Measurements from ENCODE around the gene HIPK2.

Gene HIPK2

DNA sequence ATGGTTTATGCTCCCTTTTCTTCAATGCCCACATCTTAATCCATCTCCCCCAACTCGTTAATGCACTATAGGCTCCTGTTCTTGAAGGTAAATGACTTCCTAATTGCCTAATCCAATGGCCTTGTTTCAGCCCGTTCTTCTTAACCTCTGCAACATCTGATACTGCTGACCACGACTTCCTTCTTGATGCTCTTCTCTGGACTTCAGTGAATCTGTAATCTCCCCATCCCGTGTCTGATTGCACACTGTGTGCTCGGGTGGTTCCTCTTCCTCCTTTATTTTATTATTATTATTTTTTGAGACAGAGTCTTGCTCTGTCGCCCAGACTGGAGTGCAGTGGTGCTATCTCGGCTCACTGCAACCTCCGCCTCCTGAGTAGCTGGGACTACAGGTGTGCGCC is 58.9 kb downstream of the HIPK2 start:
- Histone ChIP-seq H3K4me1 (ENCODE audit: control insufficient read depth, low read depth, low read length) (peaks cover 5% of the 10 kb centered on the region), H2BK15ac (replicated peaks; ENCODE audit: low read depth) (no peak overlapping the region), H3K36me3 (ENCODE audit: control insufficient read depth, insufficient read depth, low read length) (no peaks in the 10 kb centered on the region), H3K18ac (ENCODE audit: low read length) (no peak overlapping the region), H3K23ac (ENCODE audit: low read length) (no peak overlapping the region), H2BK5ac (ENCODE audit: low read length) (no peak overlapping the region), H3K79me2 (ENCODE audit: control insufficient read depth, insufficient read depth, low read length) (no peaks in the 10 kb centered on the region), H4K5ac (ENCODE audit: low read length) (no peak overlapping the region), H3K4me3 (ENCODE audit: low read length) (no peak overlapping the region), H4K8ac (ENCODE audit: low read depth, low read length) (no peak overlapping the region), H2BK120ac (ENCODE audit: low read depth, low read length) (no peak overlapping the region), H3K56ac (ENCODE audit: low read length) (no peak overlapping the region), H3K27ac (ENCODE audit: low read depth, low read length) (no peak overlapping the region), H3K9ac (ENCODE audit: low read length) (no peak overlapping the region), H2AK5ac (ENCODE audit: low read length) (no peak overlapping the region), H3K79me1 (ENCODE audit: low read length) (no peaks in the 10 kb centered on the region), H3K4ac (ENCODE audit: low read depth, low read length) (no peak overlapping the region), H3K27me3 (ENCODE audit: insufficient read depth, low read length, poor library complexity) (no peaks in the 10 kb centered on the region), H3K4me2 (ENCODE audit: low read length) (no peak overlapping the region)
- DNase-seq: no peak
- WGBS (ENCODE audit: extremely low coverage, insufficient coverage, low lambda C conversion rate): no CpG with 5 or more reads among the region's 9 CpGs

DNA sequence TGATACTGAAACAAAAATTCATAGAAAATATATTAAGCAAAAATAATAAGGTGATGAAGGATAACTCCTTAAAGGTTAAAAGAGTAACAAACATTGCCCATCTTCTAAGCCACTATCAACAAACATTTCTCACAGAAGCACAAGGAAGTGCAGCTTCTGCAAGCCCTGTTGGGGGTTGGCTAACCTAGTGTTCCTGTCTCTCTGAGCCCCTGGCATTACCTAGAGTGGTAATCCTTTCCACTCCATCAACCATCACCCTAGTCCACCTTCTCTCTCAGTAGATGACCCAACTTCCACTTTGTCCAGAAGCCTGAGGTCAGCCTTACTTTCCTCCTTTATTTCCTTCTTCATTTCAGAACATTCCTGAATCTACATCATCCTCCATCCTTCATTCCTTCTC is 59.7 kb downstream of the HIPK2 start:
- no peak overlapping the region for H4K5ac ChIP-seq (ENCODE audit: low read length)
- peaks cover 5% of the 10 kb centered on the region for H3K4me1 ChIP-seq (ENCODE audit: control insufficient read depth, low read depth, low read length)
- H3K79me1 ChIP-seq (ENCODE audit: low read length): no peaks in the 10 kb centered on the region
- H3K79me2 ChIP-seq (ENCODE audit: control insufficient read depth, insufficient read depth, low read length): no peaks in the 10 kb centered on the region
- no peak overlapping the region for H2BK120ac ChIP-seq (ENCODE audit: low read depth, low read length)
- no peak overlapping the region for H3K4ac ChIP-seq (ENCODE audit: low read depth, low read length)
- no peak overlapping the region for H3K9ac ChIP-seq (ENCODE audit: low read length)
- H3K27me3 ChIP-seq (ENCODE audit: insufficient read depth, low read length, poor library complexity): no peaks in the 10 kb centered on the region
- no peak overlapping the region for H3K23ac ChIP-seq (ENCODE audit: low read length)
- no peak overlapping the region for H2AK5ac ChIP-seq (ENCODE audit: low read length)
- H4K8ac ChIP-seq (ENCODE audit: low read depth, low read length): no peak overlapping the region
- no peak overlapping the region for H3K4me3 ChIP-seq (ENCODE audit: low read length)
- H3K56ac ChIP-seq (ENCODE audit: low read length): no peak overlapping the region
- H2BK5ac ChIP-seq (ENCODE audit: low read length): no peak overlapping the region
- no peak overlapping the region for H3K18ac ChIP-seq (ENCODE audit: low read length)
- H3K27ac ChIP-seq (ENCODE audit: low read depth, low read length): no peak overlapping the region
- no peaks in the 10 kb centered on the region for H3K36me3 ChIP-seq (ENCODE audit: control insufficient read depth, insufficient read depth, low read length)
- DNase-seq: no peak
- no peak overlapping the region for H3K4me2 ChIP-seq (ENCODE audit: low read length)
- no peak overlapping the region for H2BK15ac ChIP-seq (replicated peaks; ENCODE audit: low read depth)

DNA sequence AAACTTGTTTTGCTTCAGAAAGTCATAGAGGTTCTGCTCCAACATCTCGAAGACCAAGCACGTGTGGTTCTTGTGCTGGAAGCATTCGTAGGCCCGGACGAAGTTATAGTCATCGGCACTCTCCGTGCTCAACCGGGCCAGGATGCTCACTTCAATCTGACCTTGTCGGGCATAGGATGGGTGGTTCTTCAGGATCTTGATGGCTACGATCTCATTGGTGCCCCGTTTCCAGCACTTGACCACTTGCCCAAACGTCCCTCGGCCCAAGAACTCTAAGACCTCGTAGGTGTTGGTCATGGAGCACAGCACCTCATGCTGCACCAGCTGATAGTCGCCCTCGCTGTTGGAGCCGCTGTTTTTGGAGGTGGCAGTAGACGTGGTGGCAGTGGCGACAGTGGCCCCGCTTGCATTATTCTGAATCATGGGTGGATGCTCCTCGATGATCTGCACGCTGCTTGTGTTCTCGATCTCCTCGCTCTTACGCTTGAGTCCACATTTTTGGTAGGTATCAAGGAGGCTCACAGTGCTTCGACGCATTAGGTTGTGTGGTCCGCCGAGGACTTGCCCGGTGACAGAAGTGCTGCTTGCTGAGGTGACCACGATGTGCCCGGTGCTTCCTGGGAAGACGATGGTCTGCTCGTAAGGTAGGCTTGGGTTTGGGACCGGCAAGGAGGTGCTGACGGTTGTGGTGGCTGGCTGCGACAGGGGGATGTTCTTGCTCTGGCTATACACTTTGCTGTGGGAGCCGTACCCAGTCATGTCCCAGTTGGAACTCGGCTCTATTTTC is 61.4 kb downstream of the HIPK2 start:
- Histone ChIP-seq H3K9ac (ENCODE audit: low read length) (no peak overlapping the region), H3K23ac (ENCODE audit: low read length) (no peak overlapping the region), H2AK5ac (ENCODE audit: low read length) (no peak overlapping the region), H3K27me3 (ENCODE audit: insufficient read depth, low read length, poor library complexity) (no peaks in the 10 kb centered on the region), H4K8ac (ENCODE audit: low read depth, low read length) (no peak overlapping the region), H3K4me1 (ENCODE audit: control insufficient read depth, low read depth, low read length) (peaks cover 8% of the 10 kb centered on the region), H3K18ac (ENCODE audit: low read length) (no peak overlapping the region), H2BK15ac (replicated peaks; ENCODE audit: low read depth) (no peak overlapping the region), H2BK120ac (ENCODE audit: low read depth, low read length) (no peak overlapping the region), H3K79me2 (ENCODE audit: control insufficient read depth, insufficient read depth, low read length) (no peaks in the 10 kb centered on the region), H3K4me2 (ENCODE audit: low read length) (no peak overlapping the region), H4K5ac (ENCODE audit: low read length) (no peak overlapping the region), H3K79me1 (ENCODE audit: low read length) (no peaks in the 10 kb centered on the region), H3K36me3 (ENCODE audit: control insufficient read depth, insufficient read depth, low read length) (no peaks in the 10 kb centered on the region), H3K4ac (ENCODE audit: low read depth, low read length) (no peak overlapping the region), H2BK5ac (ENCODE audit: low read length) (no peak overlapping the region), H3K56ac (ENCODE audit: low read length) (no peak overlapping the region), H3K27ac (ENCODE audit: low read depth, low read length) (no peak overlapping the region), H3K4me3 (ENCODE audit: low read length) (no peak overlapping the region)
- no peak for DNase-seq
- no CpG with 5 or more reads among the region's 39 CpGs for WGBS (ENCODE audit: extremely low coverage, insufficient coverage, low lambda C conversion rate)

DNA sequence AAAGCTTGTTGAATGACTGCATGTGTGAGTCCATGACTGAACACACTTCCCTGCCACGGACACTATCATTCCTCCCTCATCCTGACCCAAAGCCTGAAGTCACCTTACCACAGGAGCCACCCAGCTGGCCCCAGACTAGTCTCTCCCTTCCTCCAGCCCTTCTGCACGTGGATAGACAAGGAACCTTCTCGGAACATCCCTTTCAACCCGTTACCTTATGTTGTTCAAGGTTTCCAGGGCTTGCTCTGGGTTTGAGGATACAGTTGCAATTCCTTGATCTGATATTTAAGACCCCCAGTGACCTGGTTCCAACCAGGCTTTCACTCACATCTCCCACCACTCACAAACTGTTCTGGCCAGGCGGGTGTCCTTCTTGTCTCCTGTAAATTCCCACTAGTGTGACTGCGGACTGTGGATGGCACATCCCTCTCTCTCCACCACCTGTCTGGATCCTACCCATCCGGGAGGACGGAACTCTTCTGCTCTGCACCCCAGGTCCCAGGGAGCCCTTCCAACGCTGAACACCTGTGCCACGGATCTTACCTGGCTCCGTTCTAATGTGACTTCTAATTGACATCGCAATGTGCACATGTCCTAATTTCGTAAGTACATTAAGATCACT is 62.5 kb downstream of the HIPK2 start:
- H3K4me1 ChIP-seq (ENCODE audit: control insufficient read depth, low read depth, low read length): peaks cover 8% of the 10 kb centered on the region
- no peaks in the 10 kb centered on the region for H3K27me3 ChIP-seq (ENCODE audit: insufficient read depth, low read length, poor library complexity)
- no peak overlapping the region for H4K5ac ChIP-seq (ENCODE audit: low read length)
- DNase-seq: no peak
- H3K18ac ChIP-seq (ENCODE audit: low read length): no peak overlapping the region
- no peak overlapping the region for H3K4me2 ChIP-seq (ENCODE audit: low read length)
- H2BK5ac ChIP-seq (ENCODE audit: low read length): no peak overlapping the region
- H3K56ac ChIP-seq (ENCODE audit: low read length): no peak overlapping the region
- no peak overlapping the region for H3K23ac ChIP-seq (ENCODE audit: low read length)
- H3K36me3 ChIP-seq (ENCODE audit: control insufficient read depth, insufficient read depth, low read length): no peaks in the 10 kb centered on the region
- no peak overlapping the region for H3K9ac ChIP-seq (ENCODE audit: low read length)
- no peaks in the 10 kb centered on the region for H3K79me2 ChIP-seq (ENCODE audit: control insufficient read depth, insufficient read depth, low read length)
- H3K79me1 ChIP-seq (ENCODE audit: low read length): no peaks in the 10 kb centered on the region
- H2BK15ac ChIP-seq (replicated peaks; ENCODE audit: low read depth): no peak overlapping the region
- no peak overlapping the region for H3K4ac ChIP-seq (ENCODE audit: low read depth, low read length)
- H3K27ac ChIP-seq (ENCODE audit: low read depth, low read length): no peak overlapping the region
- no peak overlapping the region for H4K8ac ChIP-seq (ENCODE audit: low read depth, low read length)
- whole genome bisulfite sequencing (ENCODE audit: extremely low coverage, insufficient coverage, low lambda C conversion rate): no CpG with 5 or more reads among the region's 13 CpGs
- no peak overlapping the region for H3K4me3 ChIP-seq (ENCODE audit: low read length)
- H2BK120ac ChIP-seq (ENCODE audit: low read depth, low read length): no peak overlapping the region
- H2AK5ac ChIP-seq (ENCODE audit: low read length): no peak overlapping the region

DNA sequence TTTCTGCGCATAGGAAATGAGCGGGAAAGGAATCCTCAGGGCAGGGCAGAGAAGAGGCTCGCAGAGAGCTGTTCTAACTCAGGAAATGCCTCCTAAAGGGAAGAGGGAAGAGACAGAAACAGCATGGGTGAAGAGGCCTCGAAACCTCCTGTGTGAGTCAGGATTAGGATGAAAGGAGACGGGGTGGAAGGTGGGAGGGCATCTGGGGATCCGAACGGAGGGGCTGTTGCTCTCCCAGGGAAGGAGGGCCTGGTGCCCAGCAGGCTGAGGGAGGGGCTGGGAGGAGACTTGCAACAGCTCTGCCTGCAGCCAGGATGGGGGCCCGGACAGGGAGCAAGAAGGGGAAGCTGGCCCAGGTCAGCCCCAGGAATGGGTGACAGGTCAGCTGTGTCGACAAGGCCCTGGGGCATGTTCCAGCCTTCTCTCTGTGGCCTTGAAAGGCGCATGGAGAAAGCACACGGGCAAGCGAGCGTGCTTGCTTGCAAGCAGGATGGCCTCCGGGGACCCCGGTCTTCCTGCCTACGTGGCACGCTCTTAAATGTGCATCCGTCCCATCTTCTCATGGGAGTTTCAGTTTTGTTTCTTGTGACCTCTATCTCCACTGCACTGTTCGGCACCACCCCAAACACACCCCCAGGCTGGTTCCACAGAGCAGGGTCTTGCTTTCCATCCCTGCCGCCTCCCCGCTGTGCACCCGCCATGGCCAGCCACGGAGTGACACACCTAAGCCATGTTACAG is 63.5 kb downstream of the HIPK2 start:
- Histone ChIP-seq H3K23ac (ENCODE audit: low read length) (peak overlapping the region; percentile 53), H3K79me2 (ENCODE audit: control insufficient read depth, insufficient read depth, low read length) (no peaks in the 10 kb centered on the region), H3K27me3 (ENCODE audit: insufficient read depth, low read length, poor library complexity) (no peaks in the 10 kb centered on the region), H3K4me3 (ENCODE audit: low read length) (no peak overlapping the region), H2BK120ac (ENCODE audit: low read depth, low read length) (no peak overlapping the region), H2AK5ac (ENCODE audit: low read length) (no peak overlapping the region), H3K79me1 (ENCODE audit: low read length) (no peaks in the 10 kb centered on the region), H4K5ac (ENCODE audit: low read length) (no peak overlapping the region), H3K4me2 (ENCODE audit: low read length) (no peak overlapping the region), H3K27ac (ENCODE audit: low read depth, low read length) (no peak overlapping the region), H2BK5ac (ENCODE audit: low read length) (no peak overlapping the region), H3K36me3 (ENCODE audit: control insufficient read depth, insufficient read depth, low read length) (no peaks in the 10 kb centered on the region), H3K18ac (ENCODE audit: low read length) (no peak overlapping the region), H2BK15ac (replicated peaks; ENCODE audit: low read depth) (no peak overlapping the region), H3K4ac (ENCODE audit: low read depth, low read length) (no peak overlapping the region), H4K8ac (ENCODE audit: low read depth, low read length) (no peak overlapping the region), H3K9ac (ENCODE audit: low read length) (no peak overlapping the region), H3K56ac (ENCODE audit: low read length) (peak overlapping the region; percentile 10), H3K4me1 (ENCODE audit: control insufficient read depth, low read depth, low read length) (peaks cover 8% of the 10 kb centered on the region)
- no CpG with 5 or more reads among the region's 23 CpGs for WGBS (ENCODE audit: extremely low coverage, insufficient coverage, low lambda C conversion rate)
- peak; percentile 67 for DNase-seq
